Activated naive CD4-positive, alpha-beta T cell treated with anti-CD3 and anti-CD28 coated beads, Interleukin-2, amount 10 ng/mL, durations not matched to agents 7 days and 5 days (primary cell): Measurements from ENCODE around the gene APOL5.
"Not testable (repeated sequence)": the region's sequence is repeated elsewhere in the genome, so short reads cannot be mapped to it uniquely, and the experiment has no call there.

Source experiments
- CTCF ChIA-PET: fragments of 350-600 bp; sonication (Branson Sonifier 250); formaldehyde crosslinking; loops from one replicate; lab custom pipeline; 2021; ENCODE audit warnings: antibody characterized with exemption; lab: Charles Lee
- DNase-seq: peaks from one replicate; pipeline ENCODE4 v3.0.0-alpha.2; 2020
- H3K27ac Mint-ChIP-seq: one replicate; pipeline ENCODE4 v1.8.0; 2021; ENCODE audit warnings: mild to moderate bottlenecking, moderate library complexity, mixed read lengths
- H3K27me3 Mint-ChIP-seq: one replicate; pipeline ENCODE4 v1.8.0; 2021; ENCODE audit warnings: mild to moderate bottlenecking, mixed read lengths
- H3K36me3 Mint-ChIP-seq: one replicate; pipeline ENCODE4 v1.8.0; 2021; ENCODE audit warnings: mixed read lengths
- H3K4me1 Mint-ChIP-seq: one replicate; pipeline ENCODE4 v1.8.0; 2021; ENCODE audit warnings: mixed read lengths
- H3K4me3 Mint-ChIP-seq: one replicate; pipeline ENCODE4 v1.8.0; 2021; ENCODE audit warnings: mild to moderate bottlenecking, moderate library complexity, mixed read lengths
- H3K9me3 Mint-ChIP-seq: one replicate; pipeline ENCODE4 v1.8.0; 2021; ENCODE audit warnings: mixed read lengths

The APOL5 gene

GRCh38 chr22:35717572-35717971 is at the start of gene APOL5:
APOL5 (plus strand) TSS chr22:35717872; CDS start chr22:35717872, 0 bp downstream.
- H3K27ac Mint-ChIP-seq: no peak within 1 kb of the TSS
- H3K27me3 Mint-ChIP-seq: peaks cover 6% of the 10 kb centered on the region
- CTCF ChIA-PET: no interaction called here
- no peaks in the 10 kb centered on the region for H3K36me3 Mint-ChIP-seq
- no peak for DNase-seq
- no peak within 1 kb of the TSS for H3K4me3 Mint-ChIP-seq
- H3K9me3 Mint-ChIP-seq: peaks cover 6% of the 10 kb centered on the region
- no peaks in the 10 kb centered on the region for H3K4me1 Mint-ChIP-seq

DNA sequence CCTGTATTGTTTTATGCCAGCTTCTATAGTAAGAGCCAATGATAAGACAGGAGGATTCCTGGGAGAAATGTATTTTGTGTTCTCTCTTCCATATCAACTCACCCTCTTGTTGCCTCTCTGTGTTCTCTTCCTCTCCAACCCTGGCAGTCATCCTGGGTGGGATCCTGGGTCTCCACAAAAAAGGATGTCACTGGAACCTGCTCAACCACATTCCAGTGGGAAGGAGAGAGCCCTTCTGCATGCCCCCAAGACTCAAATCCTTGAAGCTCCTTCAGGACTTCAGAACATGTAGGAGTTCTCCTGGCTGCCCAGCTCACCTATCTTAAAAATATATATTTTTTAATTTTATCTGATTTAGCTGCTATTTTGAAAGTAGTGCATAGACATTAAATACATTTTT is 43.3 kb upstream of the APOL5 start:
- DNase-seq: no peak
- H3K27me3 Mint-ChIP-seq: no peaks in the 10 kb centered on the region
- CTCF ChIA-PET: no interaction called here
- H3K4me1 Mint-ChIP-seq: no peaks in the 10 kb centered on the region
- no peak overlapping the region for H3K4me3 Mint-ChIP-seq
- H3K9me3 Mint-ChIP-seq: peaks cover 24% of the 10 kb centered on the region
- peaks cover 6% of the 10 kb centered on the region for H3K36me3 Mint-ChIP-seq
- H3K27ac Mint-ChIP-seq: no peak overlapping the region

DNA sequence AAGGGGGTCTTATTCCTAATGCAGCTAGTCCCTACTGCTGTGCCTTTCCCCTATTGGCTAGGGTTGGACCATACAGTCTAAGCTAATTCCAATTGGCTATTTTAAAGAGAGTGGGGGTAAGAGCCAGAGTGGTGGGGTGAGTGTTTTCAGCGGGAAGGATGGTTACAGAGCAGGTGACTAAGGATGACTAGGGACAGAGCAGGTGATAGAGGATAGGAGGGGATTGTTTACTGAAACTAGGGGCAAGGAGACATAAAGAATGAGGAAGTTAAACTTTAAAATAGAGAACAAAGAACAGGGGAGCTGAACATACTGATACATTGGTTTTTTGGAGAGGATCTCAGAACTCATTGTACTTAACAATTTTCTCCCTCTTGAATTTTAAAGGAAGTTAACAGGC is 41.6 kb upstream of the APOL5 start:
- H3K4me1 Mint-ChIP-seq, H3K27ac Mint-ChIP-seq, CTCF ChIA-PET, H3K36me3 Mint-ChIP-seq, H3K27me3 Mint-ChIP-seq, DNase-seq, H3K4me3 Mint-ChIP-seq: not testable (repeated sequence)
- peaks cover 22% of the 10 kb centered on the region for H3K9me3 Mint-ChIP-seq

GRCh38 chr22:35677460-35678187 is 40.0 kb upstream of the APOL5 start:
- no peak for DNase-seq
- CTCF ChIA-PET: interaction anchor here (1.3 kb wide), 1 partner anchor 389 kb away, joined by 3 read pairs; no protein-coding TSS in a partner anchor
- Mint-ChIP-seq H3K27ac (no peak overlapping the region), H3K36me3 (peaks cover 4% of the 10 kb centered on the region), H3K9me3 (peaks cover 22% of the 10 kb centered on the region), H3K4me1 (no peaks in the 10 kb centered on the region), H3K4me3 (no peak overlapping the region), H3K27me3 (no peaks in the 10 kb centered on the region)

- Mint-ChIP-seq H3K27me3 (peaks cover 8% of the 10 kb centered on the region), H3K9me3 (peaks cover 16% of the 10 kb centered on the region), H3K4me1 (no peaks in the 10 kb centered on the region), H3K4me3 (no peak overlapping the region), H3K36me3 (peaks cover 2% of the 10 kb centered on the region), H3K27ac (no peak overlapping the region)
- CTCF ChIA-PET: no interaction called here
- no peak for DNase-seq
Observed at GRCh38 chr22:35678836-35679235, 38.8 kb upstream of the APOL5 start.

DNA sequence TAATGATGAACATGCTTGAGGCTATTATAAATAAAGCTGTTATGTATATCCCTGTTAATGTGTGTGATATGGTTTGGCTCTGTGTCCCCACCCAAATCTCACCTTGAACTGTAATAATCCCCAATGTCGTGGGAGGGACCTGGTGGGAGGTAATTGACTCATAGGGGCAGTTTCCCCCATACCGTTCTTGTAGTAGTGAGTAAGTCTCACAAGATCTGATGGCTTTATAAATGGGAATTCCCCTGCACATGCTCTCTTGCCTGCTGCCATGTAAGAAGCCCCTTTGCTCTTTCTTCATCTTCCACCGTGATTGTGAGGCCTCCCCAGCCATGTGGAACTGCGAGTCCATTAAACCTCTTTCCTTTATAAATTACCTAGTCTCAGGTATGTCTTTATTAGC is 38.2 kb upstream of the APOL5 start:
- H3K36me3 Mint-ChIP-seq, H3K27ac Mint-ChIP-seq, CTCF ChIA-PET, H3K4me1 Mint-ChIP-seq, H3K4me3 Mint-ChIP-seq, H3K27me3 Mint-ChIP-seq, DNase-seq: not testable (repeated sequence)
- peaks cover 14% of the 10 kb centered on the region for H3K9me3 Mint-ChIP-seq

DNA sequence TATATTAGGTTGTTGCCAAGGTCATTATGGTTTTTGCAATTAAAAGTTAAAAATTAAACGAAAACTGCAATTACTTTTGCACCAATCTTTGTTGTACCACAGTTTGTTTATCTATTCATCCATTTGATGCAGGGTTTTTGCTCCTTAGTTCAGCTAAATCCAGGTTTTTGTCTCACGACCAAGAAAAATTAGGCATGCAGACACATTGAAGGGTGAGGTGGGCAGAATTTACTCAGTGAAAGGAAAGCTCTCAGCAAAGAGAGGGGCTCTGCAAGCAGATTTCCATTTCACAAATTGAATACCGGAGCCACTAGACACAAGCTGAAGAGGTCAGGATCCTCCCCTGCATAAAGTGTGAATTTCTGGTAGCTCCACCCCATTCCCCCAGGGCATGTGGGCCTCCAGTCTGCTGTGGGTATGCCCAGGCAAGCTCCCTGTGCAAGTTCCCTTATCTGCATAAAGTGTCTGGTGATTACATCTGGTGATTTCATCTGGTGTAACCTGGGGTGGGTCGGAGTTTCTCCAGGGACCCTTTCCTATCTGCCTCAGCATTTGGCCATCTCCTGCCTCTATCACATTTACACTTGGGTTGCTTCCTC is 36.1 kb upstream of the APOL5 start:
- CTCF ChIA-PET: no interaction called here
- Mint-ChIP-seq H3K27me3 (peaks cover 10% of the 10 kb centered on the region), H3K36me3 (no peaks in the 10 kb centered on the region), H3K9me3 (peaks cover 7% of the 10 kb centered on the region), H3K4me3 (no peak overlapping the region), H3K27ac (no peak overlapping the region), H3K4me1 (no peaks in the 10 kb centered on the region)
- DNase-seq: no peak

- H3K36me3 Mint-ChIP-seq: no peaks in the 10 kb centered on the region
- no peak for DNase-seq
- H3K4me3 Mint-ChIP-seq: no peak overlapping the region
- no peaks in the 10 kb centered on the region for H3K4me1 Mint-ChIP-seq
- H3K9me3 Mint-ChIP-seq: peaks cover 7% of the 10 kb centered on the region
- CTCF ChIA-PET: no interaction called here
- H3K27me3 Mint-ChIP-seq: peaks cover 10% of the 10 kb centered on the region
- no peak overlapping the region for H3K27ac Mint-ChIP-seq
Observed at GRCh38 chr22:35683560-35683959, 34.1 kb upstream of the APOL5 start.

GRCh38 chr22:35684270-35684700 is 33.4 kb upstream of the APOL5 start:
- Mint-ChIP-seq H3K27ac (no peak overlapping the region), H3K4me3 (no peak overlapping the region), H3K4me1 (no peaks in the 10 kb centered on the region), H3K36me3 (no peaks in the 10 kb centered on the region), H3K9me3 (peaks cover 7% of the 10 kb centered on the region), H3K27me3 (peaks cover 10% of the 10 kb centered on the region)
- CTCF ChIA-PET: no interaction called here
- DNase-seq: no peak

DNA sequence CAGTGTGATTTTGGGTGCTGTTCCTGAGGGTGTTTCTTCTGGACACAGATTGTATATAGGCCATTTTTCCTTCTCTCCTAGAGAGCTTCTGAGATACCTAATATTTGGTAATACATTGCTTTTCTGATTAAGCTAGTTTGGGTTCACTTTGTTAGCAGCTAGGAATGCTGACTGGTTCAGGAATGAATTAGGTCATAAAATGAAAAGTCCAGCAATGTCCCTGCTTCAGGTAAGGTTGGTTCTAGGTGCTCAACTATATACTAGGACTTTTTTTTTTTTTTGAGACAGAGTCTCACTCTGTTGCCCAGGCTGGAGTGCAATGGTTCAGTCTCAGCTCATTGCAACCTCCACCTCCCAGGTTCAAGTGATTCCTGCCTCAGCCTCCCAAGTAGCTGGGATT is 32.9 kb upstream of the APOL5 start:
- H3K9me3 Mint-ChIP-seq: peaks cover 7% of the 10 kb centered on the region
- H3K27me3 Mint-ChIP-seq: peaks cover 11% of the 10 kb centered on the region
- H3K27ac Mint-ChIP-seq: no peak overlapping the region
- H3K4me3 Mint-ChIP-seq: no peak overlapping the region
- H3K36me3 Mint-ChIP-seq: no peaks in the 10 kb centered on the region
- CTCF ChIA-PET: no interaction called here
- H3K4me1 Mint-ChIP-seq: no peaks in the 10 kb centered on the region
- DNase-seq: no peak

DNA sequence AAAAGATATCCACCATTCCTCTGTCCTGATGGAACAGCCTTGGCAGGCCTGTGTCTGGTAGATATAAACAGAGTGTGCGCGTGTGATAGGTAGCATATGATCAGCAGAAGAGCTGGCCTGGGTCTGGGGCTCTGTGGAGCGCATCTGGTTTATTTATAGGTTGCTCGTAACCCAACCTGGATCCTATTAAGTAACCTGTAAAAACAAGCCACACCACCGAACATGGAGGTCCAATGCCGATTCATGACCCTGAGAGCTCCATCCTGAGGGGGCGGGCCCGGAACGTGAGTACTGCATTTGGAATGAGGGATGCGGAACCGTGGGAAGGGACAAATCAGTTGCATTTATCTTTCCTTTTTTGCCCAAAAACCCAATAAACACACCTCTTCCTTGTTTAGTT is 31.9 kb upstream of the APOL5 start:
- no peaks in the 10 kb centered on the region for H3K36me3 Mint-ChIP-seq
- no peaks in the 10 kb centered on the region for H3K4me1 Mint-ChIP-seq
- H3K27me3 Mint-ChIP-seq: peaks cover 18% of the 10 kb centered on the region
- no peak overlapping the region for H3K4me3 Mint-ChIP-seq
- peaks cover 7% of the 10 kb centered on the region for H3K9me3 Mint-ChIP-seq
- H3K27ac Mint-ChIP-seq: no peak overlapping the region
- CTCF ChIA-PET: no interaction called here
- DNase-seq: no peak

DNA sequence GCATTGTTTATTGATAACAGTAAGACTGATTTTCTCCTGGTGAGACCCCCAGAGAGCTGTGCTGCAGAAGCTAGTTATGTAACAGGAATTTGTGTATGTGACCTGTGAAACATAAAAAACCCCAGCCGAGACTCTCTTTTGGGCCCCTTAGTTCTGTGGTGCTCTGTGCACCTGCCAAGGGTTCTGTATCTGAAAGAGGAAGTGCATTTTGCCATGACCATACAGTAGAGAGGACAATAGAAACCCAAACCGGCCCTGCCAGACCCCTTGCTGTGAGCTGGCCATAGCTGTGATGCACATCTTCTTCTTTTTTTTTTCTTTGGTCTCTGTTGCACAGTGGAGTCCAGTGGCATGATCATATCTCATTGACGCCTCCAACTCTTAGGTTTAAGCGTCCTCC is 31.4 kb upstream of the APOL5 start:
- Mint-ChIP-seq H3K4me3 (no peak overlapping the region), H3K27ac (no peak overlapping the region), H3K4me1 (no peaks in the 10 kb centered on the region), H3K27me3 (peaks cover 18% of the 10 kb centered on the region), H3K9me3 (peaks cover 6% of the 10 kb centered on the region), H3K36me3 (no peaks in the 10 kb centered on the region)
- CTCF ChIA-PET: no interaction called here
- DNase-seq: no peak

DNA sequence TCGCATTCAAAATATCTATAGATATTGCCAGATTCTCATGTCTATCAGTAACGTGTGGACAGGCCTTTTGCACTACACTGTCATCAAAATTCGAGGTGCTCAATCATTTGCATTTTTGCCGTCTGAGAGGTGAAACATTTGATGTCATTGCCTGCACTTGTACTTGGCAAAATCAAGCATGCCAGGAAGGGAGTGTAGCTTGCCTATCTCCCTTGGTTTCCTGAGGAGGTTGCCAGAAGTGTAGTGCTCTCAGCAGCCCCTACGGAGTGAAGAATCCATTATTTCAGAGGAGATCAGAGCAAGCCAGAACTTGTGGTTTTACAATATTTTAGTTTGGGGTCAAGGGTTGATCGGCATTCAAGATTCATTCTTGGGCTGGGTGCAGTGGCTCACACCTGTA is 30.2 kb upstream of the APOL5 start:
- H3K36me3 Mint-ChIP-seq: no peaks in the 10 kb centered on the region
- H3K4me1 Mint-ChIP-seq: no peaks in the 10 kb centered on the region
- H3K4me3 Mint-ChIP-seq: no peak overlapping the region
- H3K9me3 Mint-ChIP-seq: no peaks in the 10 kb centered on the region
- CTCF ChIA-PET: no interaction called here
- H3K27ac Mint-ChIP-seq: no peak overlapping the region
- H3K27me3 Mint-ChIP-seq: peaks cover 18% of the 10 kb centered on the region
- DNase-seq: no peak

DNA sequence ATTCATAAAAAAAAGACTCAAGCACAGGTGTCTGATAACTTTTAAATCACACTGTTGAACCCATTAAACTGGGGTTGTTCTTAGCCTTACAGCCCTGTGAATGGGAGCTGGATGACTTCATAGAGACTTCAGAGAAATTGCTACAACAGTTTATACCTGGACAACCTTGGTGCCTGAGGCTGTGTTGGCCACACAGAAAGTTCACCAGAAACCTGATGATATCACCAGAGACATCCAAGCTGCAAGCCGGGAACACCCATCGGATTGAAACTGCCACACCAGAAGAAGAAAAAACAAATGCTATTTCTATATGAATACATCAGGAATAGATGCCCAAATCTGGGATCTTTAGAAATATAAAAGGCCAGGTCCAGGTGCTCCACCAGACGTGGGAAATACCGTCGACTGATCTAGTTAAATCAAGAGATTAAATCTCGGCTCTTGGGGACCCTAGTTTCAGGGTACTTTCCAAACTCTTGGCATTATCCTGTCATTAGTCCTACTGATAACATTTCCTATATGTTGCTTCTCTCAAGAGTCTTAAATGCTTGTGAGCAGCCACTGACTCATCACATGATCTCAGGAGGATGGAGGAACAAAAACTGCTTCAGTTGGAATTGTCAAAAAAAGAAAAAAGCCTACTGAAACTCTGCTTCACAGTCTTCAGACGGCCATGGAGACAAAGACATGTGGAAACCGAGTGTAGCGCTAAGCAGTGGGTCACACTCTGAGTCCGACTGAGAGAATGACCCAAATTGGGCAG is 28.6 kb upstream of the APOL5 start:
- no peak for DNase-seq
- no peak overlapping the region for H3K27ac Mint-ChIP-seq
- H3K9me3 Mint-ChIP-seq: no peaks in the 10 kb centered on the region
- no peak overlapping the region for H3K4me3 Mint-ChIP-seq
- no peaks in the 10 kb centered on the region for H3K36me3 Mint-ChIP-seq
- H3K27me3 Mint-ChIP-seq: peaks cover 8% of the 10 kb centered on the region
- CTCF ChIA-PET: no interaction called here
- H3K4me1 Mint-ChIP-seq: no peaks in the 10 kb centered on the region

DNA sequence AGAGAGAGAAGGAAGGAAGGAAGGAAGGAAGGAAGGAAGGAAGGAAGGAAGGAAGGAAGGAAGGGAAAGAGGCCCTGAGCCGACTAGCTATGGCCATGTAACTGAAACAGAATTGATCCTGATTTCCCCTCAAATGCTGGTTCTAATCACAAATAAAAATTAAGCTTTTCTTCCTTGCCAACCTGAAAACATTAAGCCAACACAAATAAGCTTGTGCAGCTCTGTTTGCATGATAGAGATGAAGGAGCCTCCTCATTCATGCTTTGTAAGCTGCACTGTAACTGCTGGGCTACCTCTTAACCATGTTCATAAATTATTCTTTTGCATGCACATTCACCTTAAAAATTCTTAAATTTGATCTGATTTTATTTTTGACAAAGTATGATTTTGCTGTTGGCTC is 27.7 kb upstream of the APOL5 start:
- no peak overlapping the region for H3K4me3 Mint-ChIP-seq
- H3K27me3 Mint-ChIP-seq: peaks cover 8% of the 10 kb centered on the region
- DNase-seq: no peak
- H3K4me1 Mint-ChIP-seq: no peaks in the 10 kb centered on the region
- CTCF ChIA-PET: no interaction called here
- no peaks in the 10 kb centered on the region for H3K9me3 Mint-ChIP-seq
- H3K27ac Mint-ChIP-seq: no peak overlapping the region
- no peaks in the 10 kb centered on the region for H3K36me3 Mint-ChIP-seq
